Measurements from ENCODE around the gene VPS51. TPM values are rescaled to one million over a fixed set of nuclear protein-coding genes. Genes with fewer than 3 reads are reported as not detected.

The VPS51 gene
- total and polyA plus RNA-seq, 2 of the 13 experiments (the other 11 are each of a cell fraction or from before 2014, with no cell fraction given): 76.3 to 90.6 TPM

DNA sequence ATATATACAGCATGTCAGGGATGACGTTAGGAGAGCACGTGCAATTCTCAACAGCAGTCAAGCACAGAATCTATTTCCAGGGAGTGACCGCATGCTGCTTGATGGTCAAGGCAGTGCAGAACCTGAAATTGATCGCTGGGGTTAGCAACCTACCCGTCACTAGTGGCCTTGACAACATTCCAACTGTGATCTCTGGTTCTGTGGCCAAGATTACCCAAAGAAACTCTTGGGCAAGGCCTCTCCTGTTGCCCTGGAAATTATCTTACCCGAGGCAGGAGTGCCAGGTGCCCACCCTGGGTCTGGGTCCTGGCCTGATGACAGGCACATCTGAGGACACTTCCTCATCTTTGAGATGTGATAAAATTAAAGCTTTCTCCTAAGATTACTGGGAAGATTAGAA, 17.8 kb downstream of the VPS51 start:
- H3K4me2 ChIP-seq (ENCODE audit: low read depth, low read length): peak overlapping the region; percentile 96
- POLR2A ChIA-PET: interaction anchor here (0.6 to 5.0 kb wide), 5 partner anchors 8 to 209 kb away, joined by 3 to 86 read pairs (median 53); partner anchors contain the start of genes FAU, MRPL49, SAC3D1 and SYVN1
- 90% methylated on average over 4 of the region's 6 CpGs for WGBS (ENCODE audit: low lambda C conversion rate)
- no peak overlapping the region for H2AFZ ChIP-seq (ENCODE audit: low read length)
- peak overlapping the region in 1 of 3 experiments; percentile 95; a peak in 2 of 6 replicates for H3K4me3 ChIP-seq (replicated peaks in 1 of 3; ENCODE audit: insufficient read depth in 1 of 3, low read depth in 2 of 3, low read length in 3 of 3)
- intact Hi-C loops (cut with micrococcal nuclease; ENCODE audit: unreplicated experiment) (loop anchor here (2.0 kb wide), 1 partner anchor 67 kb away; the partner anchor contains the start of gene CAPN1), in situ Hi-C loops (cut with HindIII; ENCODE audit: extremely low pct_ligation_motif_present, low pct_unique_long_range_greater_than_20kb) (loop anchor here (5.0 kb wide), 1 partner anchor 68 kb away; the partner anchor contains the start of gene CAPN1)
- H3K9me3 ChIP-seq (ENCODE audit: low read length): no peaks in the 10 kb centered on the region
- H3K36me3 ChIP-seq (replicated peaks in 1 of 2; ENCODE audit: control insufficient read depth in 1 of 2, insufficient read depth in 2 of 2, low read length in 2 of 2): peaks cover 1 to 11% of the 10 kb centered on the region in 2 experiments; a peak in 4 of 5 replicates
- ATAC-seq (no peak), DNase-seq (ENCODE audit: low spot score) (no peak), FAIRE-seq (no peak)
- peak overlapping the region; percentile 84; the same call in 1 of the 2 replicates for H3K9ac ChIP-seq (ENCODE audit: insufficient read depth, low read depth, low read length)
- peaks cover 37% of the 10 kb centered on the region for H3K4me1 ChIP-seq (ENCODE audit: insufficient read depth, low read length)
- BruUV-seq (replicated peaks): TSS peak; percentile 44
- H4K20me1 ChIP-seq (ENCODE audit: insufficient read depth, low read length): no peaks in the 10 kb centered on the region
- peaks cover 10% of the 10 kb centered on the region for H3K79me2 ChIP-seq (ENCODE audit: insufficient read depth, low read length)
- CTCF ChIA-PET (ENCODE audit: low intra/inter-chr PET ratio, low total read pairs): no interaction called here
- H3K27ac ChIP-seq (ENCODE audit: extremely low read length, insufficient read depth, low read length): no peak overlapping the region
- no peaks in the 10 kb centered on the region for H3K27me3 ChIP-seq (ENCODE audit: control insufficient read depth in 1 of 2, insufficient read depth in 2 of 2, low read length in 2 of 2)
- TF ChIP-seq, protein P1, sequence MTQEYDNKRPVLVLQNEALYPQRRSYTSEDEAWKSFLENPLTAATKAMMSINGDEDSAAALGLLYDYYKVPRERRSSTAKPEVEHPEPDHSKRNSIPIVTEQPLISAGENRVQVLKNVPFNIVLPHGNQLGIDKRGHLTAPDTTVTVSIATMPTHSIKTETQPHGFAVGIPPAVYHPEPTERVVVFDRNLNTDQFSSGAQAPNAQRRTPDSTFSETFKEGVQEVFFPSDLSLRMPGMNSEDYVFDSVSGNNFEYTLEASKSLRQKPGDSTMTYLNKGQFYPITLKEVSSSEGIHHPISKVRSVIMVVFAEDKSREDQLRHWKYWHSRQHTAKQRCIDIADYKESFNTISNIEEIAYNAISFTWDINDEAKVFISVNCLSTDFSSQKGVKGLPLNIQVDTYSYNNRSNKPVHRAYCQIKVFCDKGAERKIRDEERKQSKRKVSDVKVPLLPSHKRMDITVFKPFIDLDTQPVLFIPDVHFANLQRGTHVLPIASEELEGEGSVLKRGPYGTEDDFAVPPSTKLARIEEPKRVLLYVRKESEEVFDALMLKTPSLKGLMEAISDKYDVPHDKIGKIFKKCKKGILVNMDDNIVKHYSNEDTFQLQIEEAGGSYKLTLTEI (CRISPR knock-in tag; conservative IDR thresholded peaks at IDR 0.05): no peak
- TF ChIP-seq TARDBP (CRISPR knock-in tag; IDR thresholded peaks at IDR 0.05): no peak
- peak in 1 of 2 experiments; percentile 33; a peak in 2 of 4 replicates for TF ChIP-seq POLR2A (IDR thresholded peaks at IDR 0.05; ENCODE audit: insufficient read depth in 1 of 2, low read depth in 2 of 2, low read length in 2 of 2)
- no peak for TF ChIP-seq HNRNPUL1 (IDR thresholded peaks at IDR 0.05; ENCODE audit: low read depth, low read length)
- TF ChIP-seq POLR2AphosphoS5 (IDR thresholded peaks at IDR 0.05; ENCODE audit: low read depth, low read length): peak; percentile 22; the same call in 1 of the 2 replicates

DNA sequence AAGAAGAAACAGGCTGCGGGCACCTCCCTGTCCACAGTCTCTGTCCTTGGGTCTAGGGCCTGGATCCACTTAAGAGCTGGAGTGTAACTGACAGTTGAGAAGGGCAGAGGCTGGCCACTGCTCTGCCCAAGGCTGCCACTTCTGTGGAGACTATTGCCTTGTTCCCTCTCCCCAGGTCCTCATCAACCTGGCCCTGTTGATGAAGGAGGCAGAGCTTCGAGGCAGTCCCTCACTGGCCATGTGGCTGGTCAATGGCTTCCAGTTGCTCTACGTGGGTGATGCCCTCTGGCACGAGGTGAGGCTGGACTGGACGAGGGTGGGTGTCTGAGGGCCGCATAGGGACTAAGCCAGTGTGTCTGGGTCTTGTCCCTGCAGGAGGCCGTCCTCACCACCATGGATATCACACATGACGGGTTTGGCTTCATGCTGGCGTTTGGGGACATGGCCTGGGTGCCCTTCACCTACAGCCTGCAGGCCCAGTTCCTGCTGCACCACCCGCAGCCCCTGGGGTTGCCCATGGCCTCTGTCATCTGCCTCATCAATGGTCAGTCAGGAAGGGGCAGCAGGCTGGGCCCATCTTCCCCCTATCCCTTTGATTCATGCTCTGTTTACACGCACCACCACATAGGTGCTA, 18.6 kb downstream of the VPS51 start:
- Histone ChIP-seq H3K36me3 (replicated peaks in 1 of 2; ENCODE audit: control insufficient read depth in 1 of 2, insufficient read depth in 2 of 2, low read length in 2 of 2) (peaks cover 0 to 9% of the 10 kb centered on the region in 2 experiments; a peak in 3 of 5 replicates), H2AFZ (ENCODE audit: low read length) (no peak overlapping the region), H3K9me3 (ENCODE audit: low read length) (no peaks in the 10 kb centered on the region), H3K4me3 (replicated peaks in 1 of 3; ENCODE audit: insufficient read depth in 1 of 3, low read depth in 2 of 3, low read length in 3 of 3) (no peak overlapping the region), H3K4me1 (ENCODE audit: insufficient read depth, low read length) (peaks cover 37% of the 10 kb centered on the region), H3K27ac (ENCODE audit: extremely low read length, insufficient read depth, low read length) (no peak overlapping the region), H4K20me1 (ENCODE audit: insufficient read depth, low read length) (no peaks in the 10 kb centered on the region), H3K4me2 (ENCODE audit: low read depth, low read length) (no peak overlapping the region), H3K79me2 (ENCODE audit: insufficient read depth, low read length) (peaks cover 10% of the 10 kb centered on the region), H3K27me3 (ENCODE audit: control insufficient read depth in 1 of 2, insufficient read depth in 2 of 2, low read length in 2 of 2) (no peaks in the 10 kb centered on the region), H3K9ac (ENCODE audit: insufficient read depth, low read depth, low read length) (no peak overlapping the region)
- DNase-seq (ENCODE audit: low spot score) (no peak), ATAC-seq (no peak), FAIRE-seq (no peak)
- 91% methylated on average over 8 of the region's 11 CpGs for WGBS (ENCODE audit: low lambda C conversion rate)
- intact Hi-C loops (cut with micrococcal nuclease; ENCODE audit: unreplicated experiment): no loop called here
- ChIA-PET CTCF (ENCODE audit: low intra/inter-chr PET ratio, low total read pairs) (no interaction called here), POLR2A (interaction anchor here (4.8 to 4.9 kb wide), 2 partner anchors 18 to 20 kb away, joined by 53 to 86 read pairs; partner anchors contain the start of genes SYVN1 and VPS51)
- no TSS peak for BruUV-seq (replicated peaks)
- in situ Hi-C loops (cut with HindIII; ENCODE audit: extremely low pct_ligation_motif_present, low pct_unique_long_range_greater_than_20kb): loop anchor here (5.0 kb wide), 1 partner anchor 68 kb away; the partner anchor contains the start of gene CAPN1
- TF ChIP-seq ZNF24 (IDR thresholded peaks at IDR 0.05) (no peak), MAF1 (CRISPR knock-in tag; IDR thresholded peaks at IDR 0.05; ENCODE audit: borderline replicate concordance) (no peak), ZNF496 (CRISPR knock-in tag; IDR thresholded peaks at IDR 0.05; ENCODE audit: insufficient replicate concordance) (no peak), AGO2 (optimal IDR thresholded peaks at IDR 0.05; ENCODE audit: low read depth, low read length) (peak; percentile 83), POLR2A (IDR thresholded peaks at IDR 0.05; ENCODE audit: insufficient read depth in 1 of 2, low read depth in 2 of 2, low read length in 2 of 2) (0 out of 4 replicates have a peak, but pooled peaks of 1 of the 2 experiments have one; percentile 1), ZNF431 (CRISPR knock-in tag; IDR thresholded peaks at IDR 0.05; ENCODE audit: borderline replicate concordance, low read depth) (no peak), PHF20 (CRISPR knock-in tag; IDR thresholded peaks at IDR 0.05) (no peak)
- TF ChIP-seq, protein P2, sequence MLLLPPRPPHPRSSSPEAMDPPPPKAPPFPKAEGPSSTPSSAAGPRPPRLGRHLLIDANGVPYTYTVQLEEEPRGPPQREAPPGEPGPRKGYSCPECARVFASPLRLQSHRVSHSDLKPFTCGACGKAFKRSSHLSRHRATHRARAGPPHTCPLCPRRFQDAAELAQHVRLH (CRISPR knock-in tag; IDR thresholded peaks at IDR 0.05; ENCODE audit: borderline replicate concordance, low read depth): no peak
- TF ChIP-seq, protein P3, sequence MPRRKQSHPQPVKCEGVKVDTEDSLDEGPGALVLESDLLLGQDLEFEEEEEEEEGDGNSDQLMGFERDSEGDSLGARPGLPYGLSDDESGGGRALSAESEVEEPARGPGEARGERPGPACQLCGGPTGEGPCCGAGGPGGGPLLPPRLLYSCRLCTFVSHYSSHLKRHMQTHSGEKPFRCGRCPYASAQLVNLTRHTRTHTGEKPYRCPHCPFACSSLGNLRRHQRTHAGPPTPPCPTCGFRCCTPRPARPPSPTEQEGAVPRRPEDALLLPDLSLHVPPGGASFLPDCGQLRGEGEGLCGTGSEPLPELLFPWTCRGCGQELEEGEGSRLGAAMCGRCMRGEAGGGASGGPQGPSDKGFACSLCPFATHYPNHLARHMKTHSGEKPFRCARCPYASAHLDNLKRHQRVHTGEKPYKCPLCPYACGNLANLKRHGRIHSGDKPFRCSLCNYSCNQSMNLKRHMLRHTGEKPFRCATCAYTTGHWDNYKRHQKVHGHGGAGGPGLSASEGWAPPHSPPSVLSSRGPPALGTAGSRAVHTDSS (CRISPR knock-in tag; conservative IDR thresholded peaks at IDR 0.05): no peak
